ENCODE measurements around the gene POLR1C. TPM values are rescaled to one million over a fixed set of nuclear protein-coding genes. Genes with fewer than 3 reads are reported as not detected.
A peak's percentile ranks its signal among the peaks of the same experiment; 100 is the strongest.

POLR1C gene
- total RNA-seq, 1 experiment from 2014 or later: 75.4 TPM

GRCh38 chr6:43506171-43506570 lies 10.7 kb upstream of the POLR1C start:
- TSS peak; percentile 49 for BruUV-seq (replicated peaks)
- POLR2A ChIA-PET (ENCODE audit: low non-redundant PET): interaction anchor here (0.6 kb wide), 1 partner anchor 695 kb away, joined by 3 read pairs; no protein-coding TSS in a partner anchor
- CTCF ChIA-PET: interaction anchor here (0.5 to 1.4 kb wide), 9 partner anchors 14 to 334 kb away, joined by 3 to 10 read pairs (median 5); partner anchors contain the start of genes DLK2 and DNPH1
- Histone ChIP-seq H3K36me3 (ENCODE audit: insufficient read depth, low read length, poor library complexity, severe bottlenecking) (peaks cover 27% of the 10 kb centered on the region), H3K27me3 (replicated peaks; ENCODE audit: insufficient read depth, low read depth, low read length, poor library complexity) (no peaks in the 10 kb centered on the region), H3K9me3 (ENCODE audit: low read depth, low read length, poor library complexity, severe bottlenecking) (no peaks in the 10 kb centered on the region), H3K27ac (ENCODE audit: low read depth, low read length, poor library complexity, severe bottlenecking) (no peak overlapping the region), H3K4me1 (ENCODE audit: insufficient read depth, low read length, poor library complexity, severe bottlenecking) (no peaks in the 10 kb centered on the region), H3K4me3 (ENCODE audit: low read depth, low read length, poor library complexity, severe bottlenecking) (no peak overlapping the region)
- no peak for TF ChIP-seq EZH2 (IDR thresholded peaks at IDR 0.05; ENCODE audit: borderline replicate concordance, low read depth, low read length, poor library complexity, severe bottlenecking)
- TF ChIP-seq CTCF (conservative IDR thresholded peaks at IDR 0.05; ENCODE audit: low read depth, low read length): no peak
- no peak for DNase-seq (ENCODE audit: low spot score)
- intact Hi-C loops (cut with micrococcal nuclease; ENCODE audit: unreplicated experiment): loop anchor here (1.0 to 10.0 kb wide), 3 partner anchors 50 to 241 kb away; no protein-coding TSS in a partner anchor

- peak; percentile 83 for DNase-seq (ENCODE audit: low spot score)
- BruUV-seq (replicated peaks): no TSS peak
- POLR2A ChIA-PET (ENCODE audit: low non-redundant PET): interaction anchor here (0.6 kb wide), 1 partner anchor 46 kb away, joined by 4 read pairs; no protein-coding TSS in a partner anchor
- Histone ChIP-seq H3K36me3 (ENCODE audit: insufficient read depth, low read length, poor library complexity, severe bottlenecking) (peaks cover 28% of the 10 kb centered on the region), H3K4me1 (ENCODE audit: insufficient read depth, low read length, poor library complexity, severe bottlenecking) (no peaks in the 10 kb centered on the region), H3K9me3 (ENCODE audit: low read depth, low read length, poor library complexity, severe bottlenecking) (no peaks in the 10 kb centered on the region), H3K27ac (ENCODE audit: low read depth, low read length, poor library complexity, severe bottlenecking) (no peak overlapping the region), H3K4me3 (ENCODE audit: low read depth, low read length, poor library complexity, severe bottlenecking) (no peak overlapping the region), H3K27me3 (replicated peaks; ENCODE audit: insufficient read depth, low read depth, low read length, poor library complexity) (no peaks in the 10 kb centered on the region)
- CTCF ChIA-PET: interaction anchor here (0.9 to 1.4 kb wide), 5 partner anchors 15 to 277 kb away, joined by 3 to 10 read pairs (median 4); partner anchors contain the start of genes DLK2 and DNPH1
- intact Hi-C loops (cut with micrococcal nuclease; ENCODE audit: unreplicated experiment): loop anchor here (1.0 to 10.0 kb wide), 3 partner anchors 51 to 242 kb away; no protein-coding TSS in a partner anchor
- peak; percentile 94 for TF ChIP-seq CTCF (conservative IDR thresholded peaks at IDR 0.05; ENCODE audit: low read depth, low read length)
- no peak for TF ChIP-seq EZH2 (IDR thresholded peaks at IDR 0.05; ENCODE audit: borderline replicate concordance, low read depth, low read length, poor library complexity, severe bottlenecking)
Measured at GRCh38 chr6:43506667-43507471, 10.0 kb upstream of the POLR1C start.

- CTCF ChIA-PET: no interaction called here
- H3K9me3 ChIP-seq (ENCODE audit: low read depth, low read length, poor library complexity, severe bottlenecking): no peaks in the 10 kb centered on the region
- H3K36me3 ChIP-seq (ENCODE audit: insufficient read depth, low read length, poor library complexity, severe bottlenecking): peaks cover 34% of the 10 kb centered on the region
- no peaks in the 10 kb centered on the region for H3K4me1 ChIP-seq (ENCODE audit: insufficient read depth, low read length, poor library complexity, severe bottlenecking)
- H3K4me3 ChIP-seq (ENCODE audit: low read depth, low read length, poor library complexity, severe bottlenecking): peak overlapping the region; percentile 78
- no peaks in the 10 kb centered on the region for H3K27me3 ChIP-seq (replicated peaks; ENCODE audit: insufficient read depth, low read depth, low read length, poor library complexity)
- TF ChIP-seq CTCF (conservative IDR thresholded peaks at IDR 0.05; ENCODE audit: low read depth, low read length) (no peak), EZH2 (IDR thresholded peaks at IDR 0.05; ENCODE audit: borderline replicate concordance, low read depth, low read length, poor library complexity, severe bottlenecking) (no peak)
- no TSS peak for BruUV-seq (replicated peaks)
- POLR2A ChIA-PET (ENCODE audit: low non-redundant PET): no interaction called here
- intact Hi-C loops (cut with micrococcal nuclease; ENCODE audit: unreplicated experiment): loop anchor here (10.0 kb wide), 1 partner anchor 244 kb away; no protein-coding TSS in a partner anchor
- H3K27ac ChIP-seq (ENCODE audit: low read depth, low read length, poor library complexity, severe bottlenecking): no peak overlapping the region
- no peak for DNase-seq (ENCODE audit: low spot score)
Measured at GRCh38 chr6:43508481-43509141, 8.3 kb upstream of the POLR1C start.

Measured in A673 (cell line).